Measurements from ENCODE around the gene KYNU. TPM values are rescaled to one million over a fixed set of nuclear protein-coding genes. Genes with fewer than 3 reads are reported as not detected.

Gene KYNU
- total RNA-seq, 1 donor from 2014 or later: not detected

DNA sequence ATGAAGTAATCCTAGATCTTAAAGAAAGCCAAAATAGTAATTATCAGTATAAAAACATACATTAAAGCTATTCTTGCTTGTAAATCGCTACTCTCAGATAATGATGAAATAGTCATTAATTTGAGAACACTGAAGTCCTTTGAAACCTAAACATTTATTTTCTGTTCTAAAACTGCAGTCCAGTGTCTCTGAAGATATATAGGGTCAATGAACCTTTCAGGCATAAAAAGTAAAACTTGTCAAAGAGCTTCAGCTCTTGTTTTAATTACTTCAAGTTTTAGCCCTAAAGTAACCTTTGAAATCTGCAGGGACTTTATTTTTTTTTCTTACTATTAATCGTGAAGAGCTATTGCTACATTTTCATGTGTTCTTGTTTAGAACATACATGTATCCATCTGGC, 116.3 kb downstream of the KYNU start:
- Mint-ChIP-seq H3K27me3 (ENCODE audit: insufficient read depth, low read depth) (no peaks in the 10 kb centered on the region), H3K9me3 (no peaks in the 10 kb centered on the region), H3K4me3 (no peak overlapping the region), H3K36me3 (no peaks in the 10 kb centered on the region), H3K27ac (no peak overlapping the region), H3K4me1 (no peaks in the 10 kb centered on the region)
- Histone ChIP-seq H3K4me2 (no peak overlapping the region), H4K20me1 (ENCODE audit: low read depth) (no peaks in the 10 kb centered on the region), H3K79me2 (ENCODE audit: low read depth) (no peaks in the 10 kb centered on the region), H3K27ac (no peak overlapping the region), H3K4me3 (no peak overlapping the region), H3F3A (ENCODE audit: low read depth) (no peaks in the 10 kb centered on the region), H3K9me3 (ENCODE audit: low read depth) (no peaks in the 10 kb centered on the region), H3K9ac (no peak overlapping the region), H3K4me1 (no peaks in the 10 kb centered on the region), H2AFZ (replicated peaks) (no peak overlapping the region), H3K27me3 (no peaks in the 10 kb centered on the region), H3K36me3 (no peaks in the 10 kb centered on the region)
- no peak for DNase-seq (ENCODE audit: low spot score)
- TF ChIP-seq EZH2phosphoT487 (IDR thresholded peaks at IDR 0.05) (no peak), CTCF (IDR thresholded peaks at IDR 0.05) (no peak), EZH2 (IDR thresholded peaks at IDR 0.05) (no peak)

DNA sequence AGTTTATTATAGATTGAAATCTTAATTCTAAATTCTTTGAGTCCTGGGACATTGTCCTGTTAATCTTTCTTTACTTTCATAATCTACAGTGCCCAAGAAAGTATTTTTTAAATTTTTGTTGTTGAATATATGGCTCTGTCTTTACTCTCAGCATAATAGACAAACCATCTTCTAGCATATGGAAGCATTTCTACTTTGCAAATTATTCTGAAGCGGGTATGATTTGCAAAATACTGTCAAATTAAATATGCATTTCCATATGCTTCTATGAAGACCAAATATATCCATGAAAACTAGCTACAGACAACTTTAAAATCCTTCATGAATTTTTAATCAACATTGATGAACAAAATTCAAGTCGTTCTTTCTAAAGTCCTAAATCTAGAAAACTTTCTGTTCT, 117.2 kb downstream of the KYNU start:
- H3K4me2 ChIP-seq: no peak overlapping the region
- no peaks in the 10 kb centered on the region for H3F3A ChIP-seq (ENCODE audit: low read depth)
- Mint-ChIP-seq H3K4me3 (no peak overlapping the region), H3K36me3 (no peaks in the 10 kb centered on the region), H3K27ac (no peak overlapping the region), H3K27me3 (ENCODE audit: insufficient read depth, low read depth) (no peaks in the 10 kb centered on the region), H3K9me3 (no peaks in the 10 kb centered on the region), H3K4me1 (no peaks in the 10 kb centered on the region)
- H3K4me3 ChIP-seq: no peak overlapping the region
- H3K36me3 ChIP-seq: no peaks in the 10 kb centered on the region
- no peaks in the 10 kb centered on the region for H3K27me3 ChIP-seq
- no peaks in the 10 kb centered on the region for H3K9me3 ChIP-seq (ENCODE audit: low read depth)
- H2AFZ ChIP-seq (replicated peaks): no peak overlapping the region
- H3K79me2 ChIP-seq (ENCODE audit: low read depth): no peaks in the 10 kb centered on the region
- no peak overlapping the region for H3K27ac ChIP-seq
- TF ChIP-seq EZH2phosphoT487 (IDR thresholded peaks at IDR 0.05) (no peak), CTCF (IDR thresholded peaks at IDR 0.05) (no peak), EZH2 (IDR thresholded peaks at IDR 0.05) (no peak)
- H3K9ac ChIP-seq: no peak overlapping the region
- no peaks in the 10 kb centered on the region for H3K4me1 ChIP-seq
- DNase-seq (ENCODE audit: low spot score): no peak
- H4K20me1 ChIP-seq (ENCODE audit: low read depth): no peaks in the 10 kb centered on the region

- H3K4me1 Mint-ChIP-seq: no peaks in the 10 kb centered on the region
- H3K4me3 Mint-ChIP-seq: no peak overlapping the region
- Histone ChIP-seq H3K4me3 (no peak overlapping the region), H3K27me3 (no peaks in the 10 kb centered on the region), H3K9ac (no peak overlapping the region), H3K9me3 (ENCODE audit: low read depth) (no peaks in the 10 kb centered on the region), H3K27ac (no peak overlapping the region), H3K79me2 (ENCODE audit: low read depth) (no peaks in the 10 kb centered on the region), H2AFZ (replicated peaks) (no peak overlapping the region), H3K4me2 (no peak overlapping the region), H3K4me1 (no peaks in the 10 kb centered on the region), H3F3A (ENCODE audit: low read depth) (peaks cover 9% of the 10 kb centered on the region), H4K20me1 (ENCODE audit: low read depth) (no peaks in the 10 kb centered on the region), H3K36me3 (no peaks in the 10 kb centered on the region)
- no peak overlapping the region for H3K27ac Mint-ChIP-seq
- no peak for DNase-seq (ENCODE audit: low spot score)
- H3K27me3 Mint-ChIP-seq (ENCODE audit: insufficient read depth, low read depth): no peaks in the 10 kb centered on the region
- H3K36me3 Mint-ChIP-seq: no peaks in the 10 kb centered on the region
- TF ChIP-seq EZH2 (IDR thresholded peaks at IDR 0.05) (no peak), EZH2phosphoT487 (IDR thresholded peaks at IDR 0.05) (no peak), CTCF (IDR thresholded peaks at IDR 0.05) (no peak)
- H3K9me3 Mint-ChIP-seq: no peaks in the 10 kb centered on the region
Observed at GRCh38 chr2:142997231-142997630, 119.8 kb downstream of the KYNU start.

Data from neural progenitor cell (in vitro differentiated cells).